ENCODE measurements around the gene MAP7. TPM values are rescaled to one million over a fixed set of nuclear protein-coding genes. Genes with fewer than 3 reads are reported as not detected.

Gene MAP7
- total and polyA plus RNA-seq, 2 donors (not counting 3 experiments of a cell fraction or from before 2014, with no cell fraction given): 0.07 to 0.42 TPM

GRCh38 chr6:136412410-136412809 is 137.8 kb downstream of the MAP7 start:
- no peak overlapping the region for H2AFZ ChIP-seq (ENCODE audit: low read depth, low read length)
- no peak overlapping the region for H3K4me2 ChIP-seq (ENCODE audit: insufficient read depth, low read length)
- H3K27ac ChIP-seq (ENCODE audit: insufficient read depth, low read depth, low read length): no peak overlapping the region
- H3K9me3 ChIP-seq (replicated peaks; ENCODE audit: control insufficient read depth, insufficient read depth, low read length): no peaks in the 10 kb centered on the region
- no peaks in the 10 kb centered on the region for H4K20me1 ChIP-seq (replicated peaks; ENCODE audit: control insufficient read depth, extremely low read depth, insufficient read depth, low read length)
- ChIA-PET CTCF (no interaction called here), POLR2A (no interaction called here)
- TF ChIP-seq MYC (IDR thresholded peaks at IDR 0.05; ENCODE audit: low read depth, low read length): no peak
- no peak for TF ChIP-seq MAX (IDR thresholded peaks at IDR 0.05; ENCODE audit: insufficient read depth, insufficient read length)
- TF ChIP-seq GATA2 (IDR thresholded peaks at IDR 0.05; ENCODE audit: insufficient read depth, insufficient read length, low read depth, low read length): no peak
- no peak for TF ChIP-seq POLR2AphosphoS5 (IDR thresholded peaks at IDR 0.05; ENCODE audit: insufficient read depth, low read depth, low read length)
- TF ChIP-seq EZH2 (IDR thresholded peaks at IDR 0.05; ENCODE audit: borderline replicate concordance, low read depth, low read length, severe bottlenecking): no peak
- FAIRE-seq (no peak), DNase-seq (ENCODE audit: low read depth, low spot score) (no peak)
- H3K4me3 ChIP-seq (replicated peaks in 1 of 3; ENCODE audit: insufficient read depth in 1 of 3, low read depth in 1 of 3, low read length in 3 of 3): no peak overlapping the region
- H3K27me3 ChIP-seq (ENCODE audit: control insufficient read depth in 2 of 2, insufficient read depth in 2 of 2, low read length in 2 of 2): no peaks in the 10 kb centered on the region
- dilution Hi-C loops (cut with MboI; ENCODE audit: extremely low pct_ligation_motif_present, low sequenced_read_pairs): no loop called here
- no peak overlapping the region for H3K9ac ChIP-seq (replicated peaks; ENCODE audit: extremely low read depth, insufficient read depth, low read length)
- no peaks in the 10 kb centered on the region for H3K4me1 ChIP-seq (ENCODE audit: control insufficient read depth, extremely low read depth, insufficient read depth, low read length)
- no peaks in the 10 kb centered on the region for H3K79me2 ChIP-seq (ENCODE audit: control insufficient read depth, insufficient read depth, low read length)
- no TSS peak for BruUV-seq (replicated peaks)
- no peaks in the 10 kb centered on the region for H3K9me1 ChIP-seq (replicated peaks; ENCODE audit: control insufficient read depth, extremely low read depth, insufficient read depth, low read length)
- no peaks in the 10 kb centered on the region for H3K36me3 ChIP-seq (ENCODE audit: control insufficient read depth in 2 of 2, extremely low read depth in 1 of 2, insufficient read depth in 2 of 2, low read length in 2 of 2)
- intact Hi-C loops (cut with micrococcal nuclease): no loop called here

DNA sequence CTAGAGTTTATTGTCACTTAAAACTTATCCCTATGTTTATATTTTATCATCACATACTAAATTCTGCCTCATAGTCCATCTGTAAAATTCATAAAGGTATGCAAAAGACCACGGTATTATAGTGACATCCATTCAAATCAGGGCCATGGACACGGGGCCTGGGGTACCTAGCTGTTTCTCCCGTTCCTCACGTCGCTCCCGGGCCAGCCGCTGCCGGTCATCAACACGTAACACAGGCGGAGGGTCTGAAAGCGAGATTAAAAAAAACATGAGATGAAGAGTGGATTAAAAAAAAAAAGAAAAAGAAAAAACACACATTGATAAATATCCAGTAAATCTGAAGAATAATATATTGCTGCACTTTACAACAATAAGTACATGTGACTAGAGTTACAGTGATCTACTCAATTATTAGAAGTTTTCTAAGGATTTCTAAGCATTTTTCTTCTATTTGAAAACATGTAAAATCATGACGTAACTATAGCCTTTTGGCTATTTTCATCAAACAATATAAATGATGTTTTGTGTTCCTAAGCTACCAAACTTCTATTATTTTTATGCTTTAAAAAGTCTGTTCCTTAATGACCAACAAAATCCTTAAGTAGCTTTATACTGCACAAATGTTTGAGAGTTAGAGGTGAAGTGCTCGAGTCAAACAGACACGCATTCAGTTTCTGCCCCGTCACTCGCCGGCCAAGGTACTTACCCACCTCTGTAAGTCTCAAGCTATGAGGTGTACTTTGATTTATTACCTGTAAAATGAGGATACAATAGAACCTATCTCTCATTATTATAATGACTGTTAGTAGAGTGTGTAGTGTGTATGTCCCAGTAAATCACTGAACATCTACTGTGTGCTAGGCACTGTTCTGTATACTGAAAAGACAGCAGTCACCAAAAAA is 138.5 kb downstream of the MAP7 start:
- intact Hi-C loops (cut with micrococcal nuclease) (no loop called here), dilution Hi-C loops (cut with MboI; ENCODE audit: extremely low pct_ligation_motif_present, low sequenced_read_pairs) (no loop called here)
- no peak overlapping the region for H3K27ac ChIP-seq (ENCODE audit: insufficient read depth, low read depth, low read length)
- no peak for DNase-seq (ENCODE audit: low read depth, low spot score)
- POLR2A ChIA-PET: no interaction called here
- H3K9me3 ChIP-seq (replicated peaks; ENCODE audit: control insufficient read depth, insufficient read depth, low read length): no peaks in the 10 kb centered on the region
- FAIRE-seq: no peak
- TF ChIP-seq POLR2AphosphoS5 (IDR thresholded peaks at IDR 0.05; ENCODE audit: insufficient read depth, low read depth, low read length): no peak
- TF ChIP-seq FOS (IDR thresholded peaks at IDR 0.05; ENCODE audit: borderline replicate concordance, insufficient read depth, low read length): no peak
- TF ChIP-seq JUN (IDR thresholded peaks at IDR 0.05; ENCODE audit: borderline replicate concordance, insufficient read depth, insufficient read length, low read depth): no peak
- no peak for TF ChIP-seq POLR2A (IDR thresholded peaks at IDR 0.05; ENCODE audit: low read depth, low read length)
- TF ChIP-seq MYC (IDR thresholded peaks at IDR 0.05; ENCODE audit: low read depth, low read length): no peak
- TF ChIP-seq, protein P1, sequence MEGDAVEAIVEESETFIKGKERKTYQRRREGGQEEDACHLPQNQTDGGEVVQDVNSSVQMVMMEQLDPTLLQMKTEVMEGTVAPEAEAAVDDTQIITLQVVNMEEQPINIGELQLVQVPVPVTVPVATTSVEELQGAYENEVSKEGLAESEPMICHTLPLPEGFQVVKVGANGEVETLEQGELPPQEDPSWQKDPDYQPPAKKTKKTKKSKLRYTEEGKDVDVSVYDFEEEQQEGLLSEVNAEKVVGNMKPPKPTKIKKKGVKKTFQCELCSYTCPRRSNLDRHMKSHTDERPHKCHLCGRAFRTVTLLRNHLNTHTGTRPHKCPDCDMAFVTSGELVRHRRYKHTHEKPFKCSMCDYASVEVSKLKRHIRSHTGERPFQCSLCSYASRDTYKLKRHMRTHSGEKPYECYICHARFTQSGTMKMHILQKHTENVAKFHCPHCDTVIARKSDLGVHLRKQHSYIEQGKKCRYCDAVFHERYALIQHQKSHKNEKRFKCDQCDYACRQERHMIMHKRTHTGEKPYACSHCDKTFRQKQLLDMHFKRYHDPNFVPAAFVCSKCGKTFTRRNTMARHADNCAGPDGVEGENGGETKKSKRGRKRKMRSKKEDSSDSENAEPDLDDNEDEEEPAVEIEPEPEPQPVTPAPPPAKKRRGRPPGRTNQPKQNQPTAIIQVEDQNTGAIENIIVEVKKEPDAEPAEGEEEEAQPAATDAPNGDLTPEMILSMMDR (IDR thresholded peaks at IDR 0.05; ENCODE audit: extremely low read depth in 1 of 2, insufficient read depth in 1 of 2, low read depth in 1 of 2, low read length in 2 of 2): no peak
- no peak for TF ChIP-seq MAX (IDR thresholded peaks at IDR 0.05; ENCODE audit: insufficient read depth, insufficient read length)
- TF ChIP-seq GATA2 (IDR thresholded peaks at IDR 0.05; ENCODE audit: insufficient read depth, insufficient read length, low read depth, low read length): no peak
- no peak for TF ChIP-seq EZH2 (IDR thresholded peaks at IDR 0.05; ENCODE audit: borderline replicate concordance, low read depth, low read length, severe bottlenecking)
- no peak overlapping the region for H3K4me2 ChIP-seq (ENCODE audit: insufficient read depth, low read length)
- no TSS peak for BruUV-seq (replicated peaks)
- CTCF ChIA-PET: no interaction called here
- H3K9ac ChIP-seq (replicated peaks; ENCODE audit: extremely low read depth, insufficient read depth, low read length): no peak overlapping the region
- H4K20me1 ChIP-seq (replicated peaks; ENCODE audit: control insufficient read depth, extremely low read depth, insufficient read depth, low read length): no peaks in the 10 kb centered on the region
- H2AFZ ChIP-seq (ENCODE audit: low read depth, low read length): no peak overlapping the region
- no peak overlapping the region for H3K4me3 ChIP-seq (replicated peaks in 1 of 3; ENCODE audit: insufficient read depth in 1 of 3, low read depth in 1 of 3, low read length in 3 of 3)
- no peaks in the 10 kb centered on the region for H3K36me3 ChIP-seq (ENCODE audit: control insufficient read depth in 2 of 2, extremely low read depth in 1 of 2, insufficient read depth in 2 of 2, low read length in 2 of 2)
- H3K27me3 ChIP-seq (ENCODE audit: control insufficient read depth in 2 of 2, insufficient read depth in 2 of 2, low read length in 2 of 2): no peaks in the 10 kb centered on the region
- H3K9me1 ChIP-seq (replicated peaks; ENCODE audit: control insufficient read depth, extremely low read depth, insufficient read depth, low read length): no peaks in the 10 kb centered on the region
- H3K79me2 ChIP-seq (ENCODE audit: control insufficient read depth, insufficient read depth, low read length): no peaks in the 10 kb centered on the region
- no peaks in the 10 kb centered on the region for H3K4me1 ChIP-seq (ENCODE audit: control insufficient read depth, extremely low read depth, insufficient read depth, low read length)
